Muscle of arm (tissue), 12 donors: ENCODE measurements around the gene GNG14. TPM values are rescaled to one million over a fixed set of nuclear protein-coding genes. Genes with fewer than 3 reads are reported as not detected.
"Not testable (repeated sequence)": the region's sequence is repeated elsewhere in the genome, so short reads cannot be mapped to it uniquely, and the experiment has no call there.

Experiments
- DNase-seq: peaks from one replicate; pipeline ENCODE4 v3.0.0-alpha.2; 2013
- polyA plus RNA-seq, 12 donors: library from polyadenylated mRNA; unstranded; fragments of 120-200 nt; gene quantifications; one replicate each; pipeline ENCODE4 v1.2.1, GENCODE V29; 2013; ENCODE audit not compliant: insufficient read length in 12 of 12

GNG14 gene
- polyA plus RNA-seq, 12 donors: 0.46 to 0.98 TPM; not detected in 10

DNA sequence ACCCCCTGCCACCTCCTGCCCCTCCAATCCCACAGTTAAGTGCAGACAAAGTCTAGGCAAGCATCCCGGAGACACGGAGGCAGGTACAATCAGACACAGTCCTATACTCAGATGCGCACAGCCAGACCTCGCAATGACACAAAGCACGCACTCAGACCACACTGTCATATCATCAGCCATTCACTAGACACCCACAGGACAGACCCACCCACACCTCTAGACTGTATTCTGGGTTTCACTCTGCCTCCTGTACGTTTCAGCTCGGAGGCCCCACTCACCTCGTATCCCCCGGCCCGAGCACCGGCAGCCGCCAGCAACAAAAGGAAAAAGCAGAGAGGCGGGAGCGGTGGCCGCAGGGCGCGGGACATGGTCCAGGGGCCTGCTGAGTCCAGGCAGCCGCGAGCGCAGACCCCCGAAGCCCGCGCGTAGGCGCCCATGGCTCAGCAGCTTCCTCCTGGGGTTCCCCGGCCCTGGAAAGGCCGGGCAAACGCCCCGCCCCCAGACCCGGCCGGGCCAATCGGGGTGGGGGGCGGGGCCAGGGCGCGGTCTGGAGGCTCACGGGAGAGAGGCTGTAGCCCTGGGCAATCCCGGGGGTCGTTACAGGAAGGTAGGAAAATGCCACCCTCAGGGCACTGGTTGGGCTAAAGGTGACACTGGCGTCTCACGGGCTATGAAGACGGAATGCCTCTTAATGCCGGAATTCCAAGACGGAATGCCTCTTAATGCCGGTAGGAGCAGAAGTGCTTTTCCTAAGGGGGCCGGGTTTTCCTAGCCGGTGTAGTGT lies 21.3 kb upstream of the GNG14 start, which contains the start of the genes MAN2B1 and WDR83:
MAN2B1 (minus strand) TSS at position 478 of the 784 bp plus-strand sequence; CDS start at position 437, 41 bp downstream.
WDR83 (plus strand) TSS at position 543 of the 784 bp plus-strand sequence. CDS start 2,984 bp downstream, outside the sequence.
- DNase-seq: peak; percentile 76

DNA sequence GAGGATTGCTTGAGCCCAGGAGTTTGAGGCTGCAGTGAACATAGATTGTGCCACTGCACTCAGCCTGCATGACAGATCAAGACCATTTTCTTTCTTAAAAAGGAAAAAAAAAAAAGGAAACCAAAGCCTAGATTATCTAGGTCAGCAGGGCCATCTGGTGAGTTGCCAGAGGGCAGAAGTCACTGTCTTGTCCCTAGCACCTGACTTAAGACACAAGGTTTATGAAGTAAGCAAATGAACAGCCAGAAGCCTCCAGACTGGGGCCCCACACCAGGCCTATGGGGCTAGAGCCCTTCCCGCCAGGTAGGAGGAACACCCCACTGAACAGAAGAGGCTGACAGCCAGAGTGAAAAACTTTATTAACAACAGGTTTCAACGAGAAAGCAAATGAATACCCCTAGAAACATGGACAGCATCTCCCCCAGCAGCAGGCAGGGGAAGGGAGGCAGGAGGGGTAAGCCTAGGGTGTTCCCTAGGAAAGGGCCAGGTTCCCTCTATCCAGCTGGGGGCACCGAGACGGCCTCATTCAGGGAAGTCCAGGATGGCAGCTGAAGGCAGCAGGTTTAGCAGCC lies 20.0 kb upstream of the GNG14 start:
- DNase-seq: no peak

DNA sequence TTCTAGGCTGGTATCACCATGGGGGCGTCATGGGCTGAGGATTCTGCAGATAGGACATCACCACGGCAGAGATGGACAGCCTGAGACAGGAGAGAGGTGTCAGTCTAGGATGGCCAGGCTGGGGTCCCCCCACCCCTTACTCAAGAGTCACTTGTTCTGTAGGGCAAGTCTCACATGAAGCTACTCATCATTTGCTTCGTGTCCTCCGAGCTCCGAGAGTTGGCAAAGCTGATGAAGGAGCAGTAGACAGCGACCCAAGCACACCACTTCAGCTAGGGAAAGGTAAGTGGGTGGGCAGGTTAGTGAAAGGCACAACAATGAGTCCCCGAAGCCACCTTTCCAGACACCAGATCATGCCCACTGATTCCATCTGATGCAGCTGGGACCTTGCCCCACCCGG lies 19.5 kb upstream of the GNG14 start:
- DNase-seq: no peak

DNA sequence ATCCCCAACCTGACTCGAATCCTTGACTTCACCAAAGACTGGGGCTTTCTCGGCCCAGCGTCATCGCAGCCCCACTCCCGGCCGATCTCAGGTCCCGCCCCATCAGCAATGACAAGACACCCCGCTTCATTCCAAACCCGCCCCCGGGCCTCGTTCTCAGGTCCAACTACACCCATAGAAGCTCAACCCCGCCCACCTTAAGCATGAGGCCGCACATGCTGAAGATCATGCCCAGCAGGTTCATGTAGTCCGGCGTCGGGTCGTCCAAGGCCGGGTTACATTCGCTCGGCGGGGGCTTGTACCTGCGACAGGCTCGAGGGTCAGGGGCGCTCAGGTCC lies 18.9 kb upstream of the GNG14 start:
- peak; percentile 68 for DNase-seq

GRCh38 chr19:12669270-12670158 lies 18.3 kb upstream of the GNG14 start:
- peak; percentile 90 for DNase-seq

- no peak for DNase-seq
Observed at GRCh38 chr19:12670159-12670928, 17.5 kb upstream of the GNG14 start.

- DNase-seq: no peak
Observed at GRCh38 chr19:12672744-12673143, 15.1 kb upstream of the GNG14 start.

GRCh38 chr19:12675399-12675798 lies 12.4 kb upstream of the GNG14 start:
- DNase-seq: no peak

- no peak for DNase-seq
Observed at GRCh38 chr19:12675940-12676339, 11.9 kb upstream of the GNG14 start.

GRCh38 chr19:12676384-12676792 lies 11.4 kb upstream of the GNG14 start:
- DNase-seq: peak; percentile 77

- no peak for DNase-seq
Observed at GRCh38 chr19:12676928-12677327, 10.9 kb upstream of the GNG14 start.

GRCh38 chr19:12678039-12678438 lies 9.8 kb upstream of the GNG14 start:
- not testable (repeated sequence) for DNase-seq

DNA sequence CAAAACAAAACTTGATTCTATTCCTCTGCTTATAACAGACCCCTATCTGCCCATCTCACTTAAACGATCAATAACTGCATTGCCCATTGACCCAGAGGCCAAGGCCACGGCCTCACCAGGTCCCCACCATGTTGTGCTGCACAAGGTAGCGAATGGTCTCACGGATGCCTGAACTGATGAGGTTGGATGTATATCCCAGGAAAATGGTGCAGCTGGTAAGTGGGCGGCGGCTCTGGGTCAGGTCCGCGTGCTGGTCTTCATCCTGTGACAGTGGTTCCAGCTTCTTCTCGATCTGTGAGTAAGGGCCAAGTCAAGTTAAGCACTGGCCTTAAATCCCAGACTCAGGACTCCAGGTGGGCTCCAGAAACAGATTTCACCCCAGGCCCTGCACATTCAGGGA lies 7.8 kb upstream of the GNG14 start:
- DNase-seq: no peak

GRCh38 chr19:12681074-12681987 lies 6.5 kb upstream of the GNG14 start, which contains the start of gene DHPS:
DHPS (minus strand) TSS chr19:12681880; CDS start chr19:12681766, 114 bp downstream.
- DNase-seq: peak; percentile 97

DNA sequence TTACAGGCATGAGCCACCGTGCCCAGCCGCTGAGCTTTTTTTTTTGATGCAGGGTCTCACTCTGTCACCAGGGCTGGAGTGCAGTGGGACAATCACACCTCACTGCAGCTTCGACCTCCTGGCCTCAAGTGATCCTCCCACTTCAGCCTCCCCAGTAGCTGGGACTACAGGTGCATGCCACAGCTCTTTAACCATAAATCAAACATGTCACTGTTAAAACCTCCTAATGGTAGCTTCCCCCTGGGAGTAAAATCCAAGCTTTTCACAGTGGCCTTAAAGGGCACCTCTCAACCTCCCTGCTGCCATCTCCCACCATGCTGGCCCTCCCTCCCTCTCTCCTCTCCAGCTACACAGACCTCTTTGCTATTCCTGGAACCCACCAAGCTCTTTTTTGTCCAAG lies 2.0 kb upstream of the GNG14 start:
- DNase-seq: no peak

DNA sequence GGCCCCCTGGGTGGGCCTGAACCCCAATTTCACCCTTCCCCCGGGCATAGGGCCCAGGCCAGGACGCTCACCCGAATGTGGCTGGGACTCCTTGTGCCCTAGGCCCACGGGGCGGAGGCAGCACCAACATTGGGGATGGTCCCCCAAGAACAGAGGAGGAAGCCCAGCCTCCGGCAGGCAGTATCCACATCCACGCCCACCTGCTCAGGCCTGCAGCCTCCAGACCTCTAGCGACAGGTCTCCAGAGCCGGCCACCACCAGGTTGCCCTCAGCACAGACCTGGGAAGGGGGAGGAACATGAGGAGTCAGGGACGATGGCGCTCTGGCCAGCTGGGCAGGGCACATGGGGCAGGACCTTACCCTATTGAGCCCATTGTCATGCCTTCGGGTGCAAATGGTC lies 1.2 kb downstream of the GNG14 start:
- no peak for DNase-seq

GRCh38 chr19:12689581-12690216 lies 1.9 kb downstream of the GNG14 start:
- DNase-seq: no peak

DNA sequence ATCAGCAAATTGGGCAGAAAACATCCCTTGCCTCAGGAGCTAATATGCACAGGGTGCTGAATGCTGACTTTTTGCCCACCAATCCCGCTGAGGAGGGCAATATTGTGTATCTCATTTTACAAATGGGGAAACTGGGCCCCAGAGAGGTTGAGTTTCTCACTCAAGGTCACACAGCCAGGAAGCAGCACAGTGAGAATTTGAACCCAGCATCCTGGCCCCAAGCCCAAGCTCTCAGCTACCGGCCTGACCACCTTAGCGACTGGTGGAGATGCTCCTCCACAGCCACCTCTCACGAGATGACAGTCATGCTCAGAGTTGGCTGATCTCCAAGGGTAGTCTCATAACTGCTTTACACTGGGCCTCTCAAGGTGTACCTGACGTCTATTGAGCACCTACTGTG lies 5.2 kb downstream of the GNG14 start:
- no peak for DNase-seq

GRCh38 chr19:12694641-12695040 lies 6.8 kb downstream of the GNG14 start:
- DNase-seq: no peak

GRCh38 chr19:12695096-12695495 lies 7.3 kb downstream of the GNG14 start:
- no peak for DNase-seq
